ENCODE results near the gene USP24.

The USP24 gene

GRCh38 chr1:55198044-55198443 is 17.1 kb downstream of the USP24 start:
- no peak for TF ChIP-seq CREB1 (IDR thresholded peaks at IDR 0.05; ENCODE audit: low read depth)
- TF ChIP-seq YY1 (IDR thresholded peaks at IDR 0.05; ENCODE audit: low read depth): no peak
- no peak for TF ChIP-seq RAD21 (IDR thresholded peaks at IDR 0.05; ENCODE audit: low read depth)
- TF ChIP-seq USF1 (IDR thresholded peaks at IDR 0.05): no peak
- no peak for TF ChIP-seq TCF12 (IDR thresholded peaks at IDR 0.05; ENCODE audit: low read depth)
- TF ChIP-seq EP300 (IDR thresholded peaks at IDR 0.05; ENCODE audit: borderline replicate concordance): no peak
- TF ChIP-seq ZBTB7A (IDR thresholded peaks at IDR 0.05; ENCODE audit: low read depth): no peak
- no peak for TF ChIP-seq TAF1 (IDR thresholded peaks at IDR 0.05; ENCODE audit: low read depth)
- TF ChIP-seq CEBPB (IDR thresholded peaks at IDR 0.05): no peak
- no peak for TF ChIP-seq FOXM1 (IDR thresholded peaks at IDR 0.05; ENCODE audit: borderline replicate concordance, low read depth)
- no peak for TF ChIP-seq NFIC (IDR thresholded peaks at IDR 0.05)
- no peak for TF ChIP-seq REST (IDR thresholded peaks at IDR 0.05; ENCODE audit: low read depth)
- TF ChIP-seq MAX (IDR thresholded peaks at IDR 0.05): no peak
- no peak for TF ChIP-seq EGR1 (IDR thresholded peaks at IDR 0.05)
- TF ChIP-seq TEAD4 (IDR thresholded peaks at IDR 0.05): no peak

GRCh38 chr1:55197099-55197498 is 18.1 kb downstream of the USP24 start:
- TF ChIP-seq NFIC (IDR thresholded peaks at IDR 0.05) (no peak), MAX (IDR thresholded peaks at IDR 0.05) (no peak), TAF1 (IDR thresholded peaks at IDR 0.05; ENCODE audit: low read depth) (no peak), USF1 (IDR thresholded peaks at IDR 0.05) (no peak), TCF12 (IDR thresholded peaks at IDR 0.05; ENCODE audit: low read depth) (no peak), CREB1 (IDR thresholded peaks at IDR 0.05; ENCODE audit: low read depth) (no peak), ZBTB7A (IDR thresholded peaks at IDR 0.05; ENCODE audit: low read depth) (no peak), EP300 (IDR thresholded peaks at IDR 0.05; ENCODE audit: borderline replicate concordance) (no peak), TEAD4 (IDR thresholded peaks at IDR 0.05) (no peak)

- TF ChIP-seq NFIC (IDR thresholded peaks at IDR 0.05): no peak
- no peak for TF ChIP-seq YY1 (IDR thresholded peaks at IDR 0.05; ENCODE audit: low read depth)
- no peak for TF ChIP-seq USF1 (IDR thresholded peaks at IDR 0.05)
Observed at GRCh38 chr1:55196433-55197035, 18.6 kb downstream of the USP24 start.

- no peak for TF ChIP-seq TEAD4 (IDR thresholded peaks at IDR 0.05)
- no peak for TF ChIP-seq EP300 (IDR thresholded peaks at IDR 0.05; ENCODE audit: borderline replicate concordance)
- TF ChIP-seq RAD21 (IDR thresholded peaks at IDR 0.05; ENCODE audit: low read depth): no peak
- TF ChIP-seq YY1 (IDR thresholded peaks at IDR 0.05; ENCODE audit: low read depth): no peak
- 0 out of 2 replicates have a peak, but pooled peaks have one; percentile 2 for TF ChIP-seq CEBPB (IDR thresholded peaks at IDR 0.05)
- TF ChIP-seq ZBTB7A (IDR thresholded peaks at IDR 0.05; ENCODE audit: low read depth): no peak
Observed at GRCh38 chr1:55195521-55196233, 19.5 kb downstream of the USP24 start.

GRCh38 chr1:55194851-55195250 is 20.3 kb downstream of the USP24 start:
- no peak for TF ChIP-seq USF1 (IDR thresholded peaks at IDR 0.05)
- no peak for TF ChIP-seq YY1 (IDR thresholded peaks at IDR 0.05; ENCODE audit: low read depth)
- TF ChIP-seq CREB1 (IDR thresholded peaks at IDR 0.05; ENCODE audit: low read depth): no peak
- TF ChIP-seq ZBTB7A (IDR thresholded peaks at IDR 0.05; ENCODE audit: low read depth): no peak
- TF ChIP-seq EGR1 (IDR thresholded peaks at IDR 0.05): no peak
- no peak for TF ChIP-seq TAF1 (IDR thresholded peaks at IDR 0.05; ENCODE audit: low read depth)
- TF ChIP-seq MAX (IDR thresholded peaks at IDR 0.05): no peak
- no peak for TF ChIP-seq NFIC (IDR thresholded peaks at IDR 0.05)

- TF ChIP-seq ZBTB7A (IDR thresholded peaks at IDR 0.05; ENCODE audit: low read depth) (no peak), CEBPB (IDR thresholded peaks at IDR 0.05) (no peak), REST (IDR thresholded peaks at IDR 0.05; ENCODE audit: low read depth) (no peak), MAX (IDR thresholded peaks at IDR 0.05) (no peak), RAD21 (IDR thresholded peaks at IDR 0.05; ENCODE audit: low read depth) (no peak), CREB1 (IDR thresholded peaks at IDR 0.05; ENCODE audit: low read depth) (no peak), EGR1 (IDR thresholded peaks at IDR 0.05) (no peak), TEAD4 (IDR thresholded peaks at IDR 0.05) (no peak), TAF1 (IDR thresholded peaks at IDR 0.05; ENCODE audit: low read depth) (no peak), USF1 (IDR thresholded peaks at IDR 0.05) (no peak), TCF12 (IDR thresholded peaks at IDR 0.05; ENCODE audit: low read depth) (no peak), EP300 (IDR thresholded peaks at IDR 0.05; ENCODE audit: borderline replicate concordance) (no peak), NFIC (IDR thresholded peaks at IDR 0.05) (no peak), YY1 (IDR thresholded peaks at IDR 0.05; ENCODE audit: low read depth) (no peak), FOXM1 (IDR thresholded peaks at IDR 0.05; ENCODE audit: borderline replicate concordance, low read depth) (no peak)
Observed at GRCh38 chr1:55192093-55192492, 23.1 kb downstream of the USP24 start.

Data from Ishikawa (cell line).